HG03432 (cell line): Measurements from ENCODE around the gene JAGN1.
A peak's percentile ranks its signal among the peaks of the same experiment; 100 is the strongest.
"Not testable (repeated sequence)": the region's sequence is repeated elsewhere in the genome, so short reads cannot be mapped to it uniquely, and the experiment has no call there.

ENCODE experiments used
- ATAC-seq: cut with Tn5 transposase; IDR thresholded peaks from one replicate; pipeline ENCODE4 v1.9.1; 2021; ENCODE audit warnings: mild to moderate bottlenecking, moderate library complexity; ENCODE audit not compliant: unreplicated experiment

Gene JAGN1

GRCh38 chr3:9897408-9898372, 7.3 kb downstream of the JAGN1 start:
- peak; percentile 63 for ATAC-seq

- ATAC-seq = no peak
Measured at GRCh38 chr3:9898467-9899241, 8.2 kb downstream of the JAGN1 start.

- no peak for ATAC-seq
Measured at GRCh38 chr3:9899289-9899791, 8.9 kb downstream of the JAGN1 start.

- not testable (repeated sequence) for ATAC-seq
Measured at GRCh38 chr3:9900965-9901415, 10.6 kb downstream of the JAGN1 start.

- ATAC-seq = no peak
Measured at GRCh38 chr3:9901967-9902366, 11.6 kb downstream of the JAGN1 start.

GRCh38 chr3:9902372-9903237, 12.2 kb downstream of the JAGN1 start, which contains the start of gene IL17RE:
Gene IL17RE (plus strand): TSS chr3:9902848. CDS start chr3:9902933, 85 bp downstream.
- ATAC-seq = no peak

- ATAC-seq = no peak
Measured at GRCh38 chr3:9903238-9903624, 12.8 kb downstream of the JAGN1 start.

- ATAC-seq = no peak
Measured at GRCh38 chr3:9903904-9904303, 13.5 kb downstream of the JAGN1 start.

- no peak for ATAC-seq
Measured at GRCh38 chr3:9906480-9906879, 16.1 kb downstream of the JAGN1 start.

GRCh38 chr3:9908286-9908685, 17.9 kb downstream of the JAGN1 start:
- no peak for ATAC-seq

GRCh38 chr3:9909221-9910013, 19.0 kb downstream of the JAGN1 start:
- no peak for ATAC-seq

GRCh38 chr3:9911863-9912262, 21.5 kb downstream of the JAGN1 start:
- ATAC-seq = no peak

- no peak for ATAC-seq
Measured at GRCh38 chr3:9912294-9912935, 22.0 kb downstream of the JAGN1 start.

- no peak for ATAC-seq
Measured at GRCh38 chr3:9913601-9914000, 23.2 kb downstream of the JAGN1 start.

GRCh38 chr3:9914011-9914410, 23.6 kb downstream of the JAGN1 start:
- no peak for ATAC-seq

- ATAC-seq = no peak
Measured at GRCh38 chr3:9914559-9915253, 24.3 kb downstream of the JAGN1 start.

- peak; percentile 55 for ATAC-seq
Measured at GRCh38 chr3:9915254-9916141, 25.1 kb downstream of the JAGN1 start.

- no peak for ATAC-seq
Measured at GRCh38 chr3:9916346-9916733, 25.9 kb downstream of the JAGN1 start.
